GM19193 (cell line): ENCODE measurements around the gene CYP3A7.

ENCODE experiments used
- POLR2A ChIP-seq: IDR thresholded peaks from 4 replicates; pipeline ENCODE4 v1.6.1; 2011; ENCODE audit not compliant: insufficient read depth, insufficient read length; ENCODE audit errors: extremely low read depth

CYP3A7 gene

GRCh38 chr7:99734987-99735386 lies at the start of gene CYP3A7:
CYP3A7 (minus strand) TSS chr7:99735196; CDS start chr7:99735093, 103 bp downstream.
- no peak for TF ChIP-seq POLR2A

GRCh38 chr7:99784007-99784406 lies 49.0 kb upstream of the CYP3A7 start, which contains the start of gene CYP3A4:
CYP3A4 (minus strand) TSS chr7:99784184; CDS start chr7:99784081, 103 bp downstream.
- no peak for TF ChIP-seq POLR2A

- no peak for TF ChIP-seq POLR2A
These were observed 47.3 kb upstream of the CYP3A7 start for GRCh38 chr7:99782012-99782953.

GRCh38 chr7:99780588-99780987 lies 45.6 kb upstream of the CYP3A7 start:
- TF ChIP-seq POLR2A = no peak

- TF ChIP-seq POLR2A = no peak
These were observed 45.0 kb upstream of the CYP3A7 start for GRCh38 chr7:99779949-99780348.

- TF ChIP-seq POLR2A = no peak
These were observed 43.9 kb upstream of the CYP3A7 start for GRCh38 chr7:99778880-99779279.

GRCh38 chr7:99772565-99772964 lies 37.6 kb upstream of the CYP3A7 start:
- TF ChIP-seq POLR2A = no peak

- no peak for TF ChIP-seq POLR2A
These were observed 33.5 kb upstream of the CYP3A7 start for GRCh38 chr7:99768471-99768870.

GRCh38 chr7:99767662-99768061 lies 32.7 kb upstream of the CYP3A7 start:
- TF ChIP-seq POLR2A = no peak

- no peak for TF ChIP-seq POLR2A
These were observed 31.6 kb upstream of the CYP3A7 start for GRCh38 chr7:99766484-99767099.

- TF ChIP-seq POLR2A = no peak
These were observed 29.5 kb upstream of the CYP3A7 start for GRCh38 chr7:99764478-99764877.

GRCh38 chr7:99762680-99763327 lies 27.8 kb upstream of the CYP3A7 start:
- no peak for TF ChIP-seq POLR2A

GRCh38 chr7:99755085-99755484 lies 20.1 kb upstream of the CYP3A7 start:
- no peak for TF ChIP-seq POLR2A

GRCh38 chr7:99752356-99752755 lies 17.4 kb upstream of the CYP3A7 start:
- no peak for TF ChIP-seq POLR2A

GRCh38 chr7:99748846-99749579 lies 14.0 kb upstream of the CYP3A7 start:
- TF ChIP-seq POLR2A = no peak
